Smooth muscle cell of the brain vasculature (primary cell): ENCODE results near the gene ABI3BP.

Source experiments
- DNase-seq: peaks from one replicate; pipeline ENCODE4 v3.0.0-alpha.2; 2012; ENCODE audit warnings: low read depth, low spot score

The ABI3BP gene

DNA sequence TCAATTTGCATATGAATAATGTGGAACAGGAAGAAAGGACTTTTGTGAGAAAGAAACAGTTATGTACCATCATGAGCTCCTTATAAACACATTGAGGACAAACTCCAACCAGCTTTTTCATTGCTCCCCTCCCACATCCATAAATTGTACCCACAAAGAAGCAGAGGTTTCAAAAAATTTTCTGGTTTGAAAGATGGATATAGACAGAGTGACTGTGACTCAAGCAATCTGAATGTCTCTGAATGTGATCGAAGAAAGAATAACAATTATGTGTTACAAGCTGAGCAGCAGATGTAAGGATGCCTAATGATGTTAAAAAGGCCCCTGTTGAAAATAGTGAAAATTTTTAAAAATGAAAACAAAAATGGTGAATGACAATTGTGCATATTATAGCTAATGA, 156.6 kb downstream of the ABI3BP start:
- DNase-seq = no peak

DNA sequence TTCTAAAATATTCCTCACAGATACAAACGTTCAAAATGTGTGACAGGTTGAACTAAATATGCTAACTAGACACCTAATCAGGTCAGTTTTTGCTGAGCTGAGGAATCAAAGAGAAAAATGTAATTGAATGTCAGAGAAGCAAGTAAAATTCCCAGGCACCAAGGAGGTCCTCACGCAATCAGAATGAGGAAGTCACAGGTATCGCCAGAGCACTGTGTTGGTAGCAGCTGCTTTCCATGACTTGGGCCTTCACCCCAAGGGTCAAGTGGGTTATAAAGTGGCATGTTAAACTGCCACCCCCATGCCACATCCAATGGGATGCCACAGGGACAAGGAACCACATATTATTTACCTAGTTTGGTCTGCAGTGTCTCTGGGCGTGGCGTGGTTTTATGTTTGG, 158.9 kb downstream of the ABI3BP start:
- DNase-seq = no peak

DNA sequence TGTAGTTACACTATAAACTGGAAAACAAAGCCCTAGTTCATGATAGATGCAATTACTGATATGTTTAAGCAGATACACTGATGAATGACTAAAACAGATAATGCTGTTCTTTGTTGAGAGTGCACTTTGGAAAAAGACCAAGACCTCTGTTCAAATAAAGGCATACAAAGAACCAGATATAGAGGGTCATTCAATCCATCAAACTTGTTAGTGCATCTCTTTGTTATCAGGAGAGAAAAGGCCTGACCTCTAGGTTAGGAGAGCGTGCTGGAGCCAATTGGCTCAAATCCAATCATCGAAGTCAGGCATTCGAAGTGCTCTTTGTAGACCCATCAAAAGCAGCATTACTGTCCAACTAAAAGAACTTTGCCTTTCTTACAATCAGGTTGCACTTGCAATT, 159.7 kb downstream of the ABI3BP start:
- DNase-seq = no peak

- no peak for DNase-seq
Measured at GRCh38 chr3:100831629-100832028, 161.6 kb downstream of the ABI3BP start.

GRCh38 chr3:100830931-100831330, 162.3 kb downstream of the ABI3BP start:
- DNase-seq = no peak

GRCh38 chr3:100825574-100825973, 167.6 kb downstream of the ABI3BP start:
- DNase-seq = no peak

GRCh38 chr3:100815583-100815982, 177.6 kb downstream of the ABI3BP start:
- no peak for DNase-seq

- DNase-seq = no peak
Measured at GRCh38 chr3:100813828-100814227, 179.4 kb downstream of the ABI3BP start.

- DNase-seq = no peak
Measured at GRCh38 chr3:100811779-100812507, 181.3 kb downstream of the ABI3BP start.

DNA sequence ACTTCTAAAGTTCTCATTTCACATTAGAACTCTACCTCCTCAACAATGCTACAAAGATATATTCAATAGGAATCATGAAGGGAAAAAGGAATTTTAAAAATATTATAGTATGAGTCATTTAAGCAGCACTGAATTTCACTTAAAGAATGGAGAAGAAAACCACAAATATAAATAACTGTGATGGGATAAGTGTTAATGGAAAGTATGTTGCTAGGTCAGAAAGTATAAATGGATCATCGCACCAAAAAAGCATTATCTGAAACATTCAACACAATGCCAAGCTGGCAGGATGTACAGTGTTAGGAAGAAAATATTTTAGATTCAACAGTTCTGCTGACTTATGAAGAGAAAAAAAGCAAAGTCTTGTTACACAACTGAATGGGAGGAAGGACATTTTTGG, 182.6 kb downstream of the ABI3BP start:
- DNase-seq = no peak

- no peak for DNase-seq
Measured at GRCh38 chr3:100804631-100805030, 188.6 kb downstream of the ABI3BP start.

DNA sequence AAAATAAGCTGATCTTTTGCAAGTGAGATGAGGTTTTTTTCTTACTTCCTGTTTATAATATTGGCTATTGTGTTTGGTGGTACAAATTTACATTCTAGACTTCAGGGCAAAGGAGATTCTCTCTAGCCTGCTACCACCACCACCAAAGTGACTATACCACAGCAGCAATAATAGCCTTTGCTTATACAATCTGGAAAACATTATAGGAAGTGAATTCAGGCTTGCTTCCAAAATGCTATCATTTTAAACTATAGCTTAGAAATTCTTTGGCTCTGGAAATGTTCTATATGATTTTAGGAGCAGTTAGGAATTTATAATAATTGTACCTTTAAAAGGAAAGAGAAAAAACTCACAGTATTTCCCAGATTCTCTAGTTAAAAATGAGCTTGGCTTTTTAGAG, 189.5 kb downstream of the ABI3BP start:
- DNase-seq = no peak

DNA sequence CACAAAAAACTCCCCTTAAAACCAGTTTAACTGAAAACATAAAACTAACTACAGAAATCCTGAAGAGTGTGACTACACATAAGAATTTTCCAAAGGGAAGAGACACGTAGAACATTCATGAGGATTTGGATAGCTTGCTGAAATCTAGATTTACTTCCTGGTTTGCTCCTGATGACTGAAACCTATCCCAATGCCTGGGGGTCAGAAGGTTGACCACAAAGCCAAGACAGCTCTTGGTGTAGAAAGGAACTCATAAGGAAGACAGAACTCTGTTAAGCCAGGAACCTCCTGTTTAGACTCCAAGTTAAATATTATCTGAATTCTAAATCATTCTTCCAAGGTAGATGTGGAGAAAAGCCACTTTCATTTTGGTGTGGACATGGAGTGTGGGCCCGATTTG, 191.1 kb downstream of the ABI3BP start:
- no peak for DNase-seq

DNA sequence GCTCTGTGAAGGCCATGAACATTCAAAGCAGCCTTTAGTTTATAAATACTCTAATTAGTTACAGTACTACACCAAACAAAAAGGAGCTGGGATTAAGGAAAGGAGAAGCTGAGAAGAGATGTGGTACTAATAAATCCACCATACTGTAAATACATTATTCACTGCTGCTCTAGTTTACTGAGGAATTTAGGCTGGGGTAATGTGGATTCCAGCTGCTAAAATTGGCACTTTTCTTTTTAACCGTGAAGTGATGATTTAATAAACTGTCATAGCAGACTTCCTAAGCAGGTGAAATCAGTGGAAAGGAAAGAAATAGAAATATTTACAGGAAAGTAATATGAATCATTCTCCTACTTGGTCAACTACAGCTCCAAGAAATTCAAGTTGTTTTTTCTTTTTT, 195.2 kb downstream of the ABI3BP start:
- DNase-seq = no peak

DNA sequence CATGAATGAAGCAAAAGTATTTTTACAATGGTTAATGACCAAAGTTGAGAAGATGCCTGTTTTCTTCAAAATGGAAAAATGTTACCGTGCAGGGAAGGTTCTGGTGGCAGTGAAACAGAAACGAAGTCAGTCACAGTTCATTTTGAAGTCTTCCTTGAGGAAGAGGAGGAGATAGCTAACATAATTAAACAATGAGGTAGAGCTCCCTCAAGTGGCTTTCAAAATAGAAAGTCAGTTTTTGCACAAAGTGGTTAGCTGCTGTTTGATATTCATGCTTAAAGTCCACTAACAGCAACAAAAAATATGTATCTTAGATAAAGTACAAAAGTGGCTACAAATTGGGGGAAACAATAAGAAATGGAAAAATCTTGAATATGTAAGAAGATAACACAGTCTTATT, 196.7 kb downstream of the ABI3BP start:
- DNase-seq = peak; percentile 13

GRCh38 chr3:100789579-100789978, 203.6 kb downstream of the ABI3BP start:
- no peak for DNase-seq

GRCh38 chr3:100783619-100784018, 209.6 kb downstream of the ABI3BP start:
- DNase-seq = no peak

- no peak for DNase-seq
Measured at GRCh38 chr3:100782906-100783305, 210.3 kb downstream of the ABI3BP start.

- DNase-seq = no peak
Measured at GRCh38 chr3:100782348-100782747, 210.9 kb downstream of the ABI3BP start.

- DNase-seq = no peak
Measured at GRCh38 chr3:100781301-100781700, 211.9 kb downstream of the ABI3BP start.

DNA sequence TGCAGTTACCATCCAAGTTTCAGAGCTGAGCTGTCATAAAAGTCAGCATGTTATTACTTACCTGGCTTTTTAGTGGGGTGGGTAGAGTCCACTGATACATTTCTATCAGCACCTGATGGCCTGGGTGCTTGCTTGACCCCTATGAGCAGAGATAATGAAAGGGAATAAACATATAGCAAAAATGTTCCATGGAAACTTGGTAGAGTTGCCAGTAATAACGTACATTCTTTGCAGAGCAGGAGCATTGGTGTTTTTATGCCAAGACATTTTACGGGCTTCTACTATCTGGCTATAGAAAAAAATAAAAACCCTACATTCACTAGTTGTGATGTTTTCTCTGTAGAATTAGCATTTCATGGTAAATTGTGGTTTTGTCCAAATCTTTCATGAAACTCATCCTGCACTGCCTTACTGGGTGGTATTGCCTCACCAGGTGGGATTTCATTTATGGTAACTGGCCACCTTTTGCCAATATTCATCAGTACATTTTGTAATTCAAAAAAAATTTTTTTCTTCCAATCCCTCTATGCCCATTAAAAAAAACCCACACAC, 213.1 kb downstream of the ABI3BP start:
- no peak for DNase-seq

DNA sequence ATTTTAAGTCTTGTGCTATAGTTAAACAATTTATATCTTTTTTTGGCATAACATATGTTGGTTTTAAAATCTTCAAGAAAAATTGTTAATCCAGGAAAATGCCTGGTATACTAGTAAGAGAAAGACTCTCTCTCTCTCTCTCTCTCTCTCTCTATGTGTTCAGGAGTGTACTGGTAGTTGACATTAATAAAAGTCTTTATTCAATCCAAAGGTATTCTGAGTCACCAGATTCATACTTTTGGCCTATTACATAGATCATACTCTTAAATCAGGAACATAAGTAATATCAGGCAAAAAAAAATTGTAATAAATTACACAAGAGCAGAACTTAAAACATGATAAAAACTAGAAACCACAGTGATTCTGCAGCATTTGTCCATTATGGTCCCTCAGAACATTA, 213.7 kb downstream of the ABI3BP start:
- DNase-seq = no peak

DNA sequence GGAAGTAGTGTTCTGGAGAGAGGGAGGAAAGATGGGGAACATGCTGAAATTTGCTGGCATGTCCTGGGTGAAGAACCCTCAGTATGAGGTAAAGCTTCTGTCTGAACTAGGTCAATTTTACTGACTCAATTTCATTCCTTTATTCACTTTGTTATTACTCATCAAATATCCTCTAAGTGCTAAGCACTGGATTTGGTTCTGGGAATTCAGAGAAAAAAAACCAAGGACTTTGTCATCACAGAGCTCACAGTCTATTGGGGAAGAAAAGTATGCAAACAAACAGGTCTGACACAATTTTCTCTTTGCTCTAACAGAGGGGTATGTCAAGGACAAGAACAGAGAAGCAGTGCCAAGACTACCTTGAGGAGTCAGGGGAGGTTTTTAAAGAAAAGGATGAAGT, 215.9 kb downstream of the ABI3BP start:
- DNase-seq = no peak

GRCh38 chr3:100776746-100777145, 216.5 kb downstream of the ABI3BP start:
- no peak for DNase-seq
